ENCODE data around the gene ATP1B3. TPM values are rescaled to one million over a fixed set of nuclear protein-coding genes. Genes with fewer than 3 reads are reported as not detected.
"Not testable (repeated sequence)": the region's sequence is repeated elsewhere in the genome, so short reads cannot be mapped to it uniquely, and the experiment has no call there.

ATP1B3 gene
- total RNA-seq, 1 donor from 2014 or later, result 141 TPM

- no peak for DNase-seq (ENCODE audit: low read depth)
Observed at GRCh38 chr3:141901914-141902313, 25.5 kb downstream of the ATP1B3 start.

GRCh38 chr3:141904203-141904602 lies 27.8 kb downstream of the ATP1B3 start:
- no peak for DNase-seq (ENCODE audit: low read depth)

GRCh38 chr3:141905129-141905528 lies 28.7 kb downstream of the ATP1B3 start:
- DNase-seq (ENCODE audit: low read depth), result no peak

GRCh38 chr3:141909408-141909807 lies 33.0 kb downstream of the ATP1B3 start:
- DNase-seq (ENCODE audit: low read depth), result no peak

GRCh38 chr3:141909986-141910385 lies 33.5 kb downstream of the ATP1B3 start:
- DNase-seq (ENCODE audit: low read depth), result not testable (repeated sequence)

GRCh38 chr3:141913150-141913811 lies 36.8 kb downstream of the ATP1B3 start:
- peak; percentile 68 for DNase-seq (ENCODE audit: low read depth)

GRCh38 chr3:141914311-141914710 lies 37.9 kb downstream of the ATP1B3 start:
- DNase-seq (ENCODE audit: low read depth), result no peak

GRCh38 chr3:141915016-141915415 lies 38.6 kb downstream of the ATP1B3 start:
- DNase-seq (ENCODE audit: low read depth), result no peak

- no peak for DNase-seq (ENCODE audit: low read depth)
Observed at GRCh38 chr3:141915766-141916165, 39.3 kb downstream of the ATP1B3 start.

- DNase-seq (ENCODE audit: low read depth), result no peak
Observed at GRCh38 chr3:141920701-141921100, 44.3 kb downstream of the ATP1B3 start.

- DNase-seq (ENCODE audit: low read depth), result no peak
Observed at GRCh38 chr3:141921316-141921715, 44.9 kb downstream of the ATP1B3 start.

- DNase-seq (ENCODE audit: low read depth), result not testable (repeated sequence)
Observed at GRCh38 chr3:141925677-141926076, 49.2 kb downstream of the ATP1B3 start.

- DNase-seq (ENCODE audit: low read depth), result peak; percentile 24
Observed at GRCh38 chr3:141926929-141927328, 50.5 kb downstream of the ATP1B3 start.

- DNase-seq (ENCODE audit: low read depth), result no peak
Observed at GRCh38 chr3:141928631-141929270, 52.3 kb downstream of the ATP1B3 start.

GRCh38 chr3:141929341-141929995 lies 53.0 kb downstream of the ATP1B3 start:
- DNase-seq (ENCODE audit: low read depth), result no peak

GRCh38 chr3:141930801-141931200 lies 54.4 kb downstream of the ATP1B3 start:
- no peak for DNase-seq (ENCODE audit: low read depth)

- peak; percentile 87 for DNase-seq (ENCODE audit: low read depth)
Observed at GRCh38 chr3:141933421-141934300, 57.2 kb downstream of the ATP1B3 start.

GRCh38 chr3:141934354-141934753 lies 57.9 kb downstream of the ATP1B3 start:
- no peak for DNase-seq (ENCODE audit: low read depth)

- DNase-seq (ENCODE audit: low read depth), result no peak
Observed at GRCh38 chr3:141938011-141938500, 61.6 kb downstream of the ATP1B3 start.

GRCh38 chr3:141939759-141940158 lies 63.3 kb downstream of the ATP1B3 start:
- no peak for DNase-seq (ENCODE audit: low read depth)

GRCh38 chr3:141940194-141940776 lies 63.8 kb downstream of the ATP1B3 start:
- peak; percentile 72 for DNase-seq (ENCODE audit: low read depth)
